ENCODE data around the gene STX1B. TPM values are rescaled to one million over a fixed set of nuclear protein-coding genes. Genes with fewer than 3 reads are reported as not detected.

Gene STX1B
- total RNA-seq, 4 donors from 2014 or later, result 0.34 to 0.40 TPM; not detected in 2

GRCh38 chr16:31008149-31008548 is 2.3 kb downstream of the STX1B start:
- no peak for DNase-seq
- Histone ChIP-seq H3K27me3 (peaks cover 6% of the 10 kb centered on the region), H3K9me3 (no peaks in the 10 kb centered on the region), H3K4me1 (no peaks in the 10 kb centered on the region), H3K36me3 (no peaks in the 10 kb centered on the region), H3K4me3 (replicated peaks in 1 of 3) (no peak overlapping the region), H3K27ac (no peak overlapping the region)
- TF ChIP-seq CTCF (IDR thresholded peaks at IDR 0.05) (no peak), POLR2A (IDR thresholded peaks at IDR 0.05) (no peak)
- WGBS, 2 donors, result 57 to 60% methylated on average over 6 of the region's 6 CpGs
- intact Hi-C loops (cut with DNase I), result no loop called here

GRCh38 chr16:31007684-31008083 is 2.8 kb downstream of the STX1B start:
- TF ChIP-seq CTCF (IDR thresholded peaks at IDR 0.05) (no peak), POLR2A (IDR thresholded peaks at IDR 0.05) (no peak)
- Histone ChIP-seq H3K4me3 (replicated peaks in 1 of 3) (no peak overlapping the region), H3K27ac (no peak overlapping the region), H3K27me3 (peaks cover 6% of the 10 kb centered on the region), H3K4me1 (no peaks in the 10 kb centered on the region), H3K9me3 (no peaks in the 10 kb centered on the region), H3K36me3 (no peaks in the 10 kb centered on the region)
- 37 to 50% methylated on average over 6 of the region's 6 CpGs for WGBS, 2 donors
- DNase-seq, result no peak
- intact Hi-C loops (cut with DNase I), result no loop called here

GRCh38 chr16:31006589-31006988 is 3.8 kb downstream of the STX1B start:
- Histone ChIP-seq H3K4me3 (replicated peaks in 1 of 3) (no peak overlapping the region), H3K4me1 (no peaks in the 10 kb centered on the region), H3K27ac (no peak overlapping the region), H3K27me3 (peaks cover 6% of the 10 kb centered on the region), H3K36me3 (no peaks in the 10 kb centered on the region), H3K9me3 (no peaks in the 10 kb centered on the region)
- WGBS, 2 donors, result 86% methylated on average over 8 of the region's 8 CpGs
- TF ChIP-seq POLR2A (IDR thresholded peaks at IDR 0.05) (no peak), CTCF (IDR thresholded peaks at IDR 0.05) (no peak)
- DNase-seq, result no peak
- intact Hi-C loops (cut with DNase I), result no loop called here

GRCh38 chr16:31006086-31006385 is 4.4 kb downstream of the STX1B start:
- TF ChIP-seq POLR2A (IDR thresholded peaks at IDR 0.05) (no peak), CTCF (IDR thresholded peaks at IDR 0.05) (no peak)
- Histone ChIP-seq H3K4me1 (no peaks in the 10 kb centered on the region), H3K9me3 (no peaks in the 10 kb centered on the region), H3K27me3 (peaks cover under 1% of the 10 kb centered on the region), H3K4me3 (replicated peaks in 1 of 3) (no peak overlapping the region), H3K27ac (no peak overlapping the region), H3K36me3 (no peaks in the 10 kb centered on the region)
- no peak for DNase-seq
- WGBS, 2 donors, result 53 to 54% methylated on average over 7 of the region's 7 CpGs
- intact Hi-C loops (cut with DNase I), result no loop called here

- 66 to 72% methylated on average over 16 of the region's 16 CpGs for WGBS, 2 donors
- TF ChIP-seq POLR2A (IDR thresholded peaks at IDR 0.05), result no peak
- no peak for TF ChIP-seq CTCF (IDR thresholded peaks at IDR 0.05)
- intact Hi-C loops (cut with DNase I), result no loop called here
- Histone ChIP-seq H3K9me3 (no peaks in the 10 kb centered on the region), H3K27ac (no peak overlapping the region), H3K4me1 (no peaks in the 10 kb centered on the region), H3K36me3 (no peaks in the 10 kb centered on the region), H3K4me3 (replicated peaks in 1 of 3) (no peak overlapping the region), H3K27me3 (no peaks in the 10 kb centered on the region)
- no peak for DNase-seq
Measured at GRCh38 chr16:31005350-31006085, 4.9 kb downstream of the STX1B start.
